Measurements from ENCODE around the gene VWDE. TPM values are rescaled to one million over a fixed set of nuclear protein-coding genes. Genes with fewer than 3 reads are reported as not detected.

The VWDE gene
- total RNA-seq, 1 donor from 2014 or later, result not detected

DNA sequence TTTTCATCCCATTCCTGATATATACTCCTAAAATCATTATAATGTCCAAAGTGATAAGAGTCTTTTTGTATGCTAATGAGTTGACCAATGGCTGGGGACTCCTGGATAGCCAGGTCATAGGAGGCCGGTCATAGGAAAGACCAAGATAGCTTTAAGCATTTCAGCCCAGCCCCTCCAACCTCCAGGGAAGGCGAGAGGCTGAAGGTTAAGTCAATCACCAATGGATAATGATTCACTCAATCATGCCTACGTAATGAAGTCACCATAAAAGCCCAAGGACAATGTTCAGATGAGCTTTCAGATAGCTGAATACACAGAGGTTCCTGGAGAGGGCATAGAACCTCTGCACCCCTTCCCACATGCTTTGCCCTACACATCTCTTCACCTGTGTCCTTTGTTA, 75.7 kb downstream of the VWDE start:
- no peak for DNase-seq

- no peak for DNase-seq
Measured at GRCh38 chr7:12325646-12326045, 78.0 kb downstream of the VWDE start.

GRCh38 chr7:12323415-12323814, 80.2 kb downstream of the VWDE start:
- no peak for DNase-seq

DNA sequence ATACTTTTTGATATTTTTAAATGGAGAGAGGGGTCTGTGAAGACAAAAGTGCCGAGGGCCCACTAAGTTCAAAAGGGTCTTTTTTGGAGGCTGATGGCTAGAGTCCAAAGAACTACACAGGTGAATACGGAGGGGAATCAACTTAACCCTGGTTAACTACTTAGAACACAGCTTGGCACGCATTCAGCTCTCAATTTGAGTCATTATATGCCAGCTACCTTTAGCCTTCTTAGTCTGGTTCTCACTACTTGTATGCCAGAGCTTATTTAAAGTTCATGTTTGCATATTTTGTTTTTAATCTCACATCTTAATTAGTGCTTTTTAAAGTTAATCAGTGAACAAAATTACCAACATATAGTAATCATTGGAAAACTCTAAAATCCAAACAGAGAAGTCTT, 80.8 kb downstream of the VWDE start:
- no peak for DNase-seq

DNA sequence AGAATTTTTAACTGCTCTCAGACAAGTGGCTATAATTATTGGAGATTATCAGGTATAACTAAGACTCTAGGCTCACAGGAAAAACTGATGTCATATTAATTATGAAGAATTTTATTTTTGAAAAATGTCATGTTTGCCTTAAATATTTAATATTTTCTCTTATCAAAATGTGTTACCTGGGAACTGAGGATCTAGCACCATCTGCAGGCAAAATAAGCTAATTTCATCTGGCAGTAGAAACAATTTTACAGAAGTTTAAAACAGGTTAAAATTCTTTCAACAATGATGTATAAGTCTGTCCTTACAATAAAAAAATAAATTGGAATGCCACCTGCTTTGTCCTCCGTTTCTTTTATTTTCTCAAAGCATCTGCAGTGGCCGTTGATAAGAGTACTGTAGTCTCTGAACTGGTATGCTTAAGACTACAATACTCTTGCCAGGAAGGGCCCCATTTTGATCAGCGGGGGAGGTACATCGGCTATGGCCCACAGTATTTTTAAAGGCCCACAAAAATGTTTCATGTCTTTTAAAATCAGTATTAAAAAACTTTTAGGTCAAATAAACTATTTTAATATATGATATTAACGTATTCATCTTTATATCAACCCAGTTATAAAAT, 81.3 kb downstream of the VWDE start:
- peak; percentile 59 for DNase-seq

DNA sequence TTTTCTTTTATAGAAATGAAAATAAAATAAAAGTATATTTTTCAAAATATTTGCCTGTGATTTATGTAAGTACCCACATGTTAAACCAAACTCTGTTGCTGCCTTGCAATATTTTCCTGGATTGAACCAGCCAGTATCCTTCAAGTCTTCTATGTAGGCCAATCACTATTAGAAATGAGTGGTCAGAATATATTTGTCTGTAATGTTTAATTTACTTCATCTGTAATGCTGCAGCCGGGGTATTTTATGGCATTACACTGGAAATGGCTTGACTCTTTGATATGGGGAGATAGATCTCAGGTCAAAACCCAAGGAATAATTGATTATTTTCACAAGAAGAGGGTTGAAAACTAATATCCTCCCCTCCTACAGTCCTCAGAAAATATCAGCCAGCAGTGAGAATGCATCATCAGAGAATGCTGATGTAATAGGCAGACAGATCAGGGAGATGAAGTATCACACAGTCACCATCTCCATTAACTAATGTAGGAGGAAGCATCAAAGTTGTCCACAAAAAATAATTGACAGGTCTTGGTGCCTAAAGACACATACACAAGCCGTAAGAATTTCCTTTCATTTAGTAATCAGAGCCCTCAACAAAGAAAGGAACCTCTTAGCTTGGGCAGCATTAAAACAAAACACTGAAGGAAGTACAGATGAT, 82.5 kb downstream of the VWDE start:
- no peak for DNase-seq

GRCh38 chr7:12320241-12320986, 83.3 kb downstream of the VWDE start:
- DNase-seq, result no peak

DNA sequence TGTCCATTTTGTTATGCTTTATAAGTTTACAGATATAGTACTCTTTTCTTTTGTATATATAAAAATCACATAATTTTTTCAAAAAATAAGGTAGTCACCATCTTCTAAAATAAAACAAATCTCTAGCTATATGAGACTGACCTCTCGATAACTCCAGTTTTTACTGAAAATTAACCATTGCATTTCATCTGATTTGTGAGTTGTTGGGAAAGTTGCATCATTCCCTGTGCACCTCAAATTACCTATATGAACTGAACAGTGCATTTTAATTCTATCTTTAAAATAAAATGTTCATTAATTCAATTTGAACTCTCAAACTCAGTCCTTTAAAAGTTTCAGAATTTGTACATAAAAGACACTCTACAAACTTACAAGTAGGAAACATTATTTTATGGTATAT, 86.0 kb downstream of the VWDE start:
- DNase-seq, result no peak

DNA sequence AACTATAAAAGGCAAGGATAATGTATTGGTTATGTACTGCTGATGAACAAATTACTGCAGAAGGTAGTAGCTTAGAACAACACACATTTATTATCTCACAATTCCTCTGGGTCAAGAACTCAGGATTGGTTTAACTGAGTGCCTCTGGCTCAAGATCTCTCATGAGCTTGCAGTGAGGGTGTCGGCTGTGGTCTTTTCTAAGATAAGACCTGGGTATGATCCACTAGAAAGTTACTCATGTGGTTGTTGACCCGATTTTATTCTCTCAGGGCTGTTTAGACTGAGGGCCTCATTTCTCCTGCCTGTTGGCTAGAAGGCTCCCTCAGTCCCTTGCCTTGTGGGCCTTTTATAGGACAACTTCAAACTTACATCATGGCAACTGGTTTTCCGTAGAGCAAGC, 86.7 kb downstream of the VWDE start:
- DNase-seq, result no peak

GRCh38 chr7:12315049-12315448, 88.6 kb downstream of the VWDE start:
- DNase-seq, result no peak

DNA sequence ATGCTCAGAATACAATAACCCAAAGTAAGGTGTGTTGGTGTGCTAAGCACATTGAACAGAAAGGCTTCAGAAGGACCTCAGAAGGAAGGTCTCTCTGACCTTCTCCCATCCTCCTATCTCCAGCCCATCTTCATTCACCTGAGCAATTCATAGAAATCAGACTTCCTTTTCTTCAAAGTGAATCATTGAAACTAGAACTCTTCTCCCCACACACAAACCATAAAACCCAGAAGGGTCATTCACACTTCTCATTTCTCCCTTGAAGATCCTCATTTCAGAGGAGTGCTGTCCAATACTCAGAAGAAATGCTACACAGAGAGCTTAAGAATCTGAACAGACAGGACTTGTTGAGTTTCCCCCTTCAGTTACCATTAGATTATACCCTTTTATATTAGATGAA, 89.5 kb downstream of the VWDE start:
- no peak for DNase-seq

DNA sequence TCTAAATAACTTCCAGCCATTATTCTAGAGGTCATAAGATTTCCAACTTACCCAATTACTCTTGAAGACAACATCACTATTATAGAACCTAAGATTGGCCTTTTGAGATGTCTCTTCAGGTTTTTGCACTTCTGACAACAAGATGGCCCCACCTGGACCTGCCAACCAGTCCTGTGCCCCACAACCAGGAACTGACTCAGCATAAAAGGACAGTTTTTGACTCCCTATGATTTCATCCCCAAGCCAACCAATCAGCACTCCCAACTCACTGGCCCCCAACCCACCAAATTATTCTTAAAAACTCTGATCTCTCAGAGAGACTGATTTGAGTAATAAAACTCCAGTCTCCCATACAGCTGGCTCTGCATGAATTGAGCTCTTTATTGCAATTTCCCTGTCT, 98.2 kb downstream of the VWDE start:
- no peak for DNase-seq

DNA sequence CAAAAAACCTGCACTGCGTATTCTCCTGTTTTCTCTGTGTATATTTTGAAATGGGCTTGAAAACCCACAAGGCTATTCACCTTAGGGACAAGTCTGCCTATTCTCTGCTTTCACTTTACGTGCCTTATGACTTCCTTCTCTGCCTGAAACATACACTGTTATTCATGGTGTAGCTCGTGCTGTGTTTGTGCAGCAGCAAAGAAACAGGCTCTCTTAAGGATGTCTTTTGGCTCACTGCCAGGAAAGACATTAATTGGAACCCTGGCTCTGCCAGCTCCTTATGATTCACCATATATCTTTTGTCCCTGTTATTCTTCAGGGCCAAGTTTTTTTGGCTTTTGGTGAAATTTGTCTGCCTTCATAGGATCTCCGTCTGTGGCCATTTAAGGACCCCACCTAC, 100.2 kb downstream of the VWDE start:
- peak; percentile 29 for DNase-seq

GRCh38 chr7:12303062-12303461, 100.6 kb downstream of the VWDE start:
- DNase-seq, result no peak

GRCh38 chr7:12300415-12300814, 103.2 kb downstream of the VWDE start:
- DNase-seq, result no peak

DNA sequence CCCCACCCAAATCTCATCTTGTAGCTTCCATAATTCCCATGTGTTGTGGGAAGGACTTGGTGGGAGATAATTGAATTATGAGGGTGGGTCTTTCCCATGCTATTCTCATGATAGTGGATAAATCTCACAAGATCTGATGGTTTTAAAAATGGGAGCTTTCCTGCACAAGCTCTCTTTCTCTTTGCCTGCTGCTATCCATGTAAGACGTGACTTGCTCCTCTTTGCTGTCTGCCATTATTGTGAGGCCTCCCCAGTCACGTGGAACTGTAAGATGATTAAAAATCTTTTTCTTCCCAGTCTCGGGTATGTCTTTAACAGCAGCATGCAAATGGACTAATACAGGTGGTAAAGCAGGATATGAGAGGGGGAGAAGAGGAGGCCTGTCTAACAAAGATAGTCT, 104.3 kb downstream of the VWDE start:
- no peak for DNase-seq

DNA sequence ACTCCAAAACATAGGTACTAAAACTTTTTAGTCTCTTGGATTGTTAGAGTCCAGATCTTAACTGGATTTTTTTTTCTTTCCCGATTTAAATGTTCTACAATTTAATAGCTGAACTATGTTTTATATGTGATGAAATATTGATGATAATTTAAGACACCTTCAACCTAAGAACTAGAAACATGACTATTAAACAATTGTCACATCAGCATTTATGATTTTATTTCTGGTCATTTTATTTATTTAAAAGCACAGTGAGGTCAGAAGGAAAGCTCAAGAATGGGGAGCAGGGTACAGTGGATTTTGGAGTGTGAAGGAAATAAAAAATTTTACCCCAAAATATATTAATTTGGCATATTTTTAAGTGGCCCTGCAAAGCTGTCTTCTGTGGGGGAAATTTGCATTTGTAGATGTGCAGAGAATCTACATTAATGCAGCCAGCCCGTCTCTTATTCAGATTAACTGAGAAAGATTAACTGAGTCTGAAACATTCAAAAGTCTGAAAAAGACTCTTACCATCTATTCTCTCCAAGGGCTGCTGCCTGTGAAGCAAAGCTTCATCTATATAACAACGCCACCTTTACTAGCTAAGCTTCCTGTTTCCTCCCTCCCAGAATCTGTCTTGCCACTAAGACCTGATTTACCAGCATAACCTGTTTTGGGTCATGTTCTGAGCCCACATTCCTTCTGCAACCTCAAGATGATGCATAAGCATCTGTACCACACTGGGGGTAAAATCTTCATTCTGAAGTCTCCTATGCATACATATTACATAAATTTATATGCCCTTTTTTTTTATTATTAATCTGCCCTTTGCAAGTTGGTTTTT, 106.2 kb downstream of the VWDE start:
- no peak for DNase-seq

DNA sequence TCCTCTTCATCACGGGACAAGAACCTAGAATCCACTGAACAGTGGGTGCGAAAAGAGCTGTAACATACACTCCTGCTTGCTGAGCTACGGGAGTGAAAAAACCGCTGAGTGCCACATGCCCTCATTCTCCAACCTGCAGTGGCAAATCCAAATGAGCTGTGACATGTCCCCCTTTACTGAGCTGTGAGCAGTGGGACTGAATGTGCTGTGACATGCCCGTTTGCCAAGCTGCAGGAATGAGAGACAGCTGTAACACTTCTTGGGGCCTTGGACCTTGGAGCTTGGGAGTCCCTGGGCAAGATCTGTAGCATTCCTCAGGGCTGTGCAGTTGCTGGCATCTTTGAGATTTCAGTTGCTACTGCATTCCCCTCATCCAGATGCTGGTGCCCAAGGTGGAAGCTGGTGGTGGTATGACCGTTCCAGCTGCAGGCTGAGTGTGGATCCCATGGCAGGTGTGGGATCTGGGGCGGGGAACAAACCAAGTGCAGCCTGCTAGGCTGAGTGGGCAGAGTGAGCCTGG, 107.6 kb downstream of the VWDE start:
- no peak for DNase-seq

GRCh38 chr7:12294701-12295100, 109.0 kb downstream of the VWDE start:
- DNase-seq, result no peak

DNA sequence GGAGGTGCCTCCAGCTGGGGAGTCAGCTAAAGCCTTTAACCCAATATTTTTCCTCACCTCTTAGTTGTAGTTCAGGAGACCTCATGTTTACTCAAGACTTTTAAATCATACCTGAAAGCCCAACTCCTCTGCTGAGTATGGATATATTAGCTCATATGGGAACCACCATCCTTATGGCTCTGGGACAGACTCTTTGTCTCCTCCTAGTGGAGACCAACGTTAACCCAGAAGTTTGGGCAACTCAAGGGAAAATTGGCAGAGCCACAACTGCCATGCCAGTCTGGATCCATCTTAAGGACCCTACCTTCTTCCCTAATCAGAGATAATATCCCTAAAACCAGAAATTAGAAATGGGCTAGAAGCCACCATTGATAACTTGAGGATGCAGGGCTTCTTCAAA, 111.8 kb downstream of the VWDE start:
- DNase-seq, result peak; percentile 50

DNA sequence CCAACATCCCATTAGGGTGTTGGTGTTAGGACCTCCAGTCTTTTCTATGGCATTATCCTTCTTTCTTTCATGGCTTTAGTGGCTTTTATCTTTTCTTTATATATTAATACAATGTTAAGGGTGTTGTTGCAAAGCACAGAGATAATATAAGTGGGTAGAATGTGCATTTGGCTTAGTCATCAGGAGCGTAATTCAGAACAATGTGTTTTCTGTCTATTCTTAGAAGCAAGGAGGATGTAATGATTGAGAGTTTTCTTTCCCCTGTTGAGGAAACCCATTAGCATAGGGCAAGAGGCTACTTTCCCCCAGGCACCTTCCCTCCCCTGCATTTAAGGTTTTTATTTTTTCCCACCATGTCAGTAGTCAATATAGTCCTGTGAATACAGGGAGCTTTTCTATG, 112.9 kb downstream of the VWDE start:
- peak; percentile 5 for DNase-seq

DNA sequence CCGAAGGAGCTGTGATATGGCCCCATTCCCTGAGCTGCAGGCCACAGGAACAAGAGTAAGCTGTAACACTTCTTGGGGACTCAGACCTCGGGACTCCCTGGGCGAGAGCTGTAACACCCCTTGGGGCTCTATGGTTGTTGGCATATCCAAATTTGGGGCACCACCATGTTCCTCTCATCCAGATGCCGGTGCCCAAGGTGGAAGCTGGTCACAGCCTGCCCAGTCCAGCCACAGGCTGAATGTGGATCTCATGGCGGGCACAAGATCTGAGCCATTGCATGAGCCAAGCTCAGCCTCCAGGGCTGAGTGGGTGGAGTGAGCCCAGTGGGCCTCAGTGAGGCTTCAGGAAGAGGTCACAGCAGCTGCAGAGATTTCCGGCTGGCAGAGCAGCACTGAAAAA, 113.7 kb downstream of the VWDE start:
- DNase-seq, result no peak

- DNase-seq, result no peak
Measured at GRCh38 chr7:12287901-12288300, 115.8 kb downstream of the VWDE start.

Measured in dermis blood vessel endothelial cell (primary cell).